ENCODE results near the gene RNF157.

DNA sequence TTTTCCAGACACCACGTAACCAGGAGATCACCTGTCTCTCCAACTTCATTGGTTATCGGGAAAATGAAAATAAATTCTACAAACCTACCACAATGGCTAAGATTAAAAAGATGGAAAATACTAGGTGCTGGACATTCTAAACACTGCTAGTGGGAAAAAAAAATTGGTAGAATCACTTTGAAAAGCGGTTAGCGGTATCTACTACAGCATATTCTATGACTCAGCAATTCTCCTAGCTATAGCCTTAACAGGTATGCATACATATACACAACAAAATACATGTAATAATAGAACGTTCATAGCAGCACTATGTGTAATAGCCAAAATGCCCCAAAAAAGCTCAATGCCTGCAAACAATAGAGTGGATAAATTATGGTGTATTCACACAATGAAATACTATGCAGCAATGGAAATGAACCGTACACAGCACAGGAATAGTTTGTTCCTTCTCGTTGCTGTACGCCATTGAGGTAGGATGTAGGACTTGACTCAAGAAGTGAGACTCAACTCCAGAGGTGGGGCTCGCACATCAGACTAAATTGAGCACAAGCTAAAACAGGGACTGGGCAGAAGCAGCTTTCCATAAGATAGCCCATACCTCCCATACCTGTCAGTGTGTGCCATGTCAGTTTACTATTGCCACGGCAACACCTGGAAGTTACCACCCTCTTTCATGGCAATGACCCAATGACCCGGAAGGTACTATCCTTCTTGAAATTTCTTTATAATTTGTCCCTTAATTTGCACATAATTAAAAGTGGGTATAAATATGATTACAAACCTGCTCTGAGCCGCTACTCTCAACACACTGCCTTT, 44.8 kb downstream of the RNF157 start:
- TF ChIP-seq FOXM1 (IDR thresholded peaks at IDR 0.05; ENCODE audit: borderline replicate concordance) (no peak), ELF4 (IDR thresholded peaks at IDR 0.05) (no peak), PKNOX1 (IDR thresholded peaks at IDR 0.05) (no peak), FOXA1 (IDR thresholded peaks at IDR 0.05) (no peak), CTBP1 (IDR thresholded peaks at IDR 0.05; ENCODE audit: borderline replicate concordance) (no peak), ARNT (IDR thresholded peaks at IDR 0.05) (no peak), ZNF384 (IDR thresholded peaks at IDR 0.05) (no peak), SP1 (IDR thresholded peaks at IDR 0.05) (no peak)

Measured in HEK293T (cell line).